ENCODE measurements around the gene IL1RAPL2.

IL1RAPL2 gene

GRCh38 chrX:104679175-104679574 lies 113.2 kb downstream of the IL1RAPL2 start:
- H3K27me3 ChIP-seq (ENCODE audit: low read length): no peaks in the 10 kb centered on the region
- H3K4me2 ChIP-seq (ENCODE audit: low read depth, low read length, poor library complexity, severe bottlenecking): no peak overlapping the region
- no peaks in the 10 kb centered on the region for H4K20me1 ChIP-seq (ENCODE audit: low read depth, low read length)
- no peak overlapping the region for H3K4me3 ChIP-seq (ENCODE audit: insufficient read depth, low read length, poor library complexity, severe bottlenecking)
- H3K9me3 ChIP-seq (ENCODE audit: insufficient read depth, low read length): no peaks in the 10 kb centered on the region
- TF ChIP-seq EZH2phosphoT487 (conservative IDR thresholded peaks at IDR 0.05; ENCODE audit: low read length): no peak
- no peak for TF ChIP-seq CTCF (IDR thresholded peaks at IDR 0.05; ENCODE audit: insufficient read depth, low read length, poor library complexity, severe bottlenecking)
- no peak overlapping the region for H3K27ac ChIP-seq (ENCODE audit: low read depth, low read length)
- no peaks in the 10 kb centered on the region for H3K36me3 ChIP-seq (ENCODE audit: low read length)
- no peaks in the 10 kb centered on the region for H3K9me2 ChIP-seq (replicated peaks; ENCODE audit: insufficient read depth, low read length)
- H3K79me2 ChIP-seq (ENCODE audit: insufficient read depth, low read length): no peaks in the 10 kb centered on the region
- H3K9ac ChIP-seq (ENCODE audit: low read length): no peak overlapping the region
- H3F3A ChIP-seq (ENCODE audit: insufficient read depth): no peaks in the 10 kb centered on the region
- H2AFZ ChIP-seq (ENCODE audit: low read depth, low read length, severe bottlenecking): no peak overlapping the region

- no peaks in the 10 kb centered on the region for H4K20me1 ChIP-seq (ENCODE audit: low read depth, low read length)
Observed at GRCh38 chrX:104681214-104681613, 115.2 kb downstream of the IL1RAPL2 start.

GRCh38 chrX:104684077-104684476 lies 118.1 kb downstream of the IL1RAPL2 start:
- H3K9me3 ChIP-seq (ENCODE audit: insufficient read depth, low read length): no peaks in the 10 kb centered on the region
- no peaks in the 10 kb centered on the region for H3K27me3 ChIP-seq (ENCODE audit: low read length)
- H3K27ac ChIP-seq (ENCODE audit: low read depth, low read length): no peak overlapping the region
- no peak overlapping the region for H3K9ac ChIP-seq (ENCODE audit: low read length)
- no peak for TF ChIP-seq EZH2phosphoT487 (conservative IDR thresholded peaks at IDR 0.05; ENCODE audit: low read length)
- TF ChIP-seq CTCF (IDR thresholded peaks at IDR 0.05; ENCODE audit: insufficient read depth, low read length, poor library complexity, severe bottlenecking): no peak
- H3K36me3 ChIP-seq (ENCODE audit: low read length): no peaks in the 10 kb centered on the region
- no peak overlapping the region for H3K4me3 ChIP-seq (ENCODE audit: insufficient read depth, low read length, poor library complexity, severe bottlenecking)
- H3K9me2 ChIP-seq (replicated peaks; ENCODE audit: insufficient read depth, low read length): no peaks in the 10 kb centered on the region
- H2AFZ ChIP-seq (ENCODE audit: low read depth, low read length, severe bottlenecking): no peak overlapping the region
- H3K79me2 ChIP-seq (ENCODE audit: insufficient read depth, low read length): no peaks in the 10 kb centered on the region
- no peak overlapping the region for H3K4me2 ChIP-seq (ENCODE audit: low read depth, low read length, poor library complexity, severe bottlenecking)
- H3F3A ChIP-seq (ENCODE audit: insufficient read depth): no peaks in the 10 kb centered on the region
- H4K20me1 ChIP-seq (ENCODE audit: low read depth, low read length): no peaks in the 10 kb centered on the region

More at GRCh38 chrX:104681214-104681613, 115.2 kb downstream of the IL1RAPL2 start:
- Histone ChIP-seq H3K79me2 (ENCODE audit: insufficient read depth, low read length) (no peaks in the 10 kb centered on the region), H3K27me3 (ENCODE audit: low read length) (no peaks in the 10 kb centered on the region), H3F3A (ENCODE audit: insufficient read depth) (no peaks in the 10 kb centered on the region), H3K36me3 (ENCODE audit: low read length) (no peaks in the 10 kb centered on the region), H3K4me3 (ENCODE audit: insufficient read depth, low read length, poor library complexity, severe bottlenecking) (no peak overlapping the region), H3K4me2 (ENCODE audit: low read depth, low read length, poor library complexity, severe bottlenecking) (no peak overlapping the region), H2AFZ (ENCODE audit: low read depth, low read length, severe bottlenecking) (no peak overlapping the region), H3K27ac (ENCODE audit: low read depth, low read length) (no peak overlapping the region), H3K9me2 (replicated peaks; ENCODE audit: insufficient read depth, low read length) (no peaks in the 10 kb centered on the region), H3K9ac (ENCODE audit: low read length) (no peak overlapping the region), H3K9me3 (ENCODE audit: insufficient read depth, low read length) (no peaks in the 10 kb centered on the region)
- TF ChIP-seq CTCF (IDR thresholded peaks at IDR 0.05; ENCODE audit: insufficient read depth, low read length, poor library complexity, severe bottlenecking) (no peak), EZH2phosphoT487 (conservative IDR thresholded peaks at IDR 0.05; ENCODE audit: low read length) (no peak)

All from SU-DHL-6 (cell line).